Measurements from ENCODE around the gene DIAPH3. TPM values are rescaled to one million over a fixed set of nuclear protein-coding genes. Genes with fewer than 3 reads are reported as not detected.

The DIAPH3 gene
- total and polyA plus RNA-seq, 2 of the 8 experiments (the other 6 are each of a cell fraction or from before 2014, with no cell fraction given) = 8.0 to 30.8 TPM

- no peak overlapping the region for H3K18ac ChIP-seq (ENCODE audit: extremely low read depth, low read length)
- H2BK15ac ChIP-seq (ENCODE audit: low read length) = 0 out of 2 replicates have a peak overlapping the region, but pooled peaks have one; percentile 31
- no peak overlapping the region for H3K27ac ChIP-seq (ENCODE audit: low read depth, low read length)
- no peak overlapping the region for H3K14ac ChIP-seq (ENCODE audit: insufficient read length)
- H3K23me2 ChIP-seq (ENCODE audit: low read depth, low read length) = no peaks in the 10 kb centered on the region; the same call in 1 of the 2 replicates
- 86% methylated on average over 6 of the region's 6 CpGs; no CpG with 5 or more reads in 1 of the 2 experiments for WGBS, 2 experiments (ENCODE audit: extremely low coverage in 1 of 2, insufficient coverage in 1 of 2, insufficient read length in 1 of 2, insufficient replicate concordance in 2 of 2, low coverage in 1 of 2, low lambda C conversion rate in 2 of 2, missing lambda C conversion rate in 1 of 2)
- no peak overlapping the region for H3K4me3 ChIP-seq (ENCODE audit: extremely low read depth in 1 of 4, insufficient read depth in 2 of 4, low read depth in 3 of 4, low read length in 4 of 4)
- no peak overlapping the region for H2AFZ ChIP-seq (ENCODE audit: low read length)
- no peak overlapping the region for H2BK120ac ChIP-seq (replicated peaks; ENCODE audit: low read depth, low read length)
- H3K56ac ChIP-seq (replicated peaks; ENCODE audit: insufficient read length, low read depth, low read length) = no peak overlapping the region
- no peaks in the 10 kb centered on the region for H3K79me2 ChIP-seq (ENCODE audit: control insufficient read depth in 1 of 2, insufficient read depth in 2 of 2, low read length in 2 of 2)
- peak overlapping the region; percentile 72 for H4K91ac ChIP-seq (replicated peaks; ENCODE audit: insufficient read length, low read length)
- no peak for TF ChIP-seq TBP (IDR thresholded peaks at IDR 0.05; ENCODE audit: low read depth, low read length)
- TF ChIP-seq KDM1A (IDR thresholded peaks at IDR 0.05; ENCODE audit: borderline replicate concordance, low read length) = no peak
- TF ChIP-seq EGR1 (IDR thresholded peaks at IDR 0.05; ENCODE audit: borderline replicate concordance, low read depth, low read length) = no peak
- no peak for TF ChIP-seq BACH1 (IDR thresholded peaks at IDR 0.05; ENCODE audit: low read length)
- H2AK5ac ChIP-seq (ENCODE audit: low read depth, low read length) = 0 out of 2 replicates have a peak overlapping the region, but pooled peaks have one; percentile 88
- no peak overlapping the region for H3K4me2 ChIP-seq (ENCODE audit: insufficient read depth in 1 of 2, low read depth in 2 of 2, low read length in 2 of 2)
- H3K9me3 ChIP-seq (ENCODE audit: insufficient read depth in 2 of 2, low read depth in 1 of 2, low read length in 1 of 2) = no peaks in the 10 kb centered on the region
- H2BK20ac ChIP-seq (ENCODE audit: low read length) = 0 out of 2 replicates have a peak overlapping the region, but pooled peaks have one; percentile 35
- no peak overlapping the region for H4K8ac ChIP-seq (ENCODE audit: extremely low read depth, insufficient read depth, low read length)
- H4K5ac ChIP-seq (ENCODE audit: insufficient read length, low read depth, low read length) = no peak overlapping the region
- ChIA-PET CTCF (ENCODE audit: partially characterized antibody) (interaction anchor here (0.9 to 1.1 kb wide), 2 partner anchors 18 to 53 kb away, joined by 3 to 4 read pairs; no protein-coding TSS in a partner anchor), POLR2A (ENCODE audit: partially characterized antibody) (no interaction called here)
- H3K4ac ChIP-seq (replicated peaks; ENCODE audit: insufficient read length, low read depth, low read length) = no peak overlapping the region
- H3K9ac ChIP-seq (replicated peaks in 1 of 4; ENCODE audit: extremely low read depth in 1 of 4, low read depth in 3 of 4, low read length in 3 of 4) = no peak overlapping the region
- FAIRE-seq (no peak), DNase-seq (ENCODE audit: low read depth in 1 of 2, low spot score in 2 of 2) (no peak)
- H3K27me3 ChIP-seq (replicated peaks in 1 of 4; ENCODE audit: control insufficient read depth in 3 of 4, extremely low read depth in 1 of 4, insufficient read depth in 3 of 4, low read length in 3 of 4) = no peaks in the 10 kb centered on the region
- peak overlapping the region; percentile 86; the same call in 1 of the 2 replicates for H2BK12ac ChIP-seq (ENCODE audit: low read depth, low read length)
- H3K4me1 ChIP-seq (replicated peaks in 1 of 4; ENCODE audit: control insufficient read depth in 3 of 4, insufficient read depth in 4 of 4, low read length in 3 of 4) = peaks cover 0 to 11% (median 7%) of the 10 kb centered on the region in 4 experiments; a peak in 4 of 7 replicates
- H2BK5ac ChIP-seq (ENCODE audit: low read depth, low read length) = peak overlapping the region; percentile 82; the same call in 1 of the 2 replicates
- H3K36me3 ChIP-seq (ENCODE audit: control insufficient read depth in 2 of 4, insufficient read depth in 4 of 4, low read length in 3 of 4) = no peaks in the 10 kb centered on the region
- no peak overlapping the region for H3K23ac ChIP-seq (ENCODE audit: insufficient read length)
- no peaks in the 10 kb centered on the region for H4K20me1 ChIP-seq (replicated peaks in 1 of 2; ENCODE audit: control insufficient read depth in 1 of 2, insufficient read depth in 2 of 2, low read length in 2 of 2)
- no peaks in the 10 kb centered on the region for H3K79me1 ChIP-seq (ENCODE audit: low read depth, low read length)
These were observed 374.2 kb downstream of the DIAPH3 start for GRCh38 chr13:59789558-59789957.

Measured in H1 (cell line).